ENCODE measurements around the gene SLC5A2.

- TF ChIP-seq EZH2 (IDR thresholded peaks at IDR 0.05; ENCODE audit: low read depth) (no peak), CTCF (conservative IDR thresholded peaks at IDR 0.05) (no peak)
These were observed 50.0 kb downstream of the SLC5A2 start for GRCh38 chr16:31532896-31533295.

All from PC-9 (cell line).